Hepatocyte (in vitro differentiated cells): Measurements from ENCODE around the gene PARP8. TPM values are rescaled to one million over a fixed set of nuclear protein-coding genes. Genes with fewer than 3 reads are reported as not detected.
"Not testable (repeated sequence)": the region's sequence is repeated elsewhere in the genome, so short reads cannot be mapped to it uniquely, and the experiment has no call there.

ENCODE experiments used
- DNase-seq: peaks from one replicate; pipeline ENCODE4 v3.0.0-alpha.2; 2016; ENCODE audit warnings: low spot score
- H2AFZ ChIP-seq: fragments of 200-600 bp; sonication (generic); 2 replicates; pipeline ENCODE4 v1.6.0; 2016; ENCODE audit warnings: antibody characterized with exemption, mild to moderate bottlenecking
- H3K27ac ChIP-seq: fragments of 200-600 bp; sonication (generic); 2 replicates; pipeline ENCODE4 v1.5.1; 2016; ENCODE audit warnings: mild to moderate bottlenecking
- H3K27me3 ChIP-seq: fragments of 200-600 bp; sonication (generic); 2 replicates; pipeline ENCODE4 v1.6.1; 2016
- H3K36me3 ChIP-seq: fragments of 200-600 bp; sonication (generic); replicated peaks from 2 replicates; pipeline ENCODE4 v1.5.1; 2016; ENCODE audit warnings: low read depth; ENCODE audit not compliant: insufficient read depth
- H3K4me1 ChIP-seq: fragments of 200-600 bp; sonication (generic); 2 replicates; pipeline ENCODE4 v1.5.1; 2016; ENCODE audit warnings: mild to moderate bottlenecking, moderate library complexity; ENCODE audit not compliant: insufficient read depth
- H3K4me2 ChIP-seq: fragments of 200-600 bp; sonication (generic); 2 replicates; pipeline ENCODE4 v1.6.0; 2016
- H3K4me3 ChIP-seq: fragments of 200-600 bp; sonication (generic); 2 replicates; pipeline ENCODE4 v1.5.1; 2016; ENCODE audit warnings: mild to moderate bottlenecking
- H3K79me2 ChIP-seq: fragments of 200-600 bp; sonication (generic); 2 replicates; pipeline ENCODE4 v1.6.0; 2017; ENCODE audit warnings: mild to moderate bottlenecking
- H3K9me2 ChIP-seq: fragments of 200-600 bp; sonication (generic); replicated peaks from 2 replicates; pipeline ENCODE4 v1.6.0; 2017; ENCODE audit warnings: mild to moderate bottlenecking; ENCODE audit not compliant: insufficient read depth
- H3K9me3 ChIP-seq: fragments of 200-600 bp; sonication (generic); 2 replicates; pipeline ENCODE4 v1.5.1; 2016; ENCODE audit warnings: low read depth, mild to moderate bottlenecking
- H4K20me1 ChIP-seq: fragments of 200-600 bp; sonication (generic); 2 replicates; pipeline ENCODE4 v1.6.0; 2016; ENCODE audit warnings: mild to moderate bottlenecking; ENCODE audit not compliant: insufficient read depth, poor library complexity, severe bottlenecking
- CTCF ChIP-seq: fragments of 200-600 bp; sonication (generic); IDR thresholded peaks from 2 replicates; pipeline ENCODE4 v1.5.1; 2016; ENCODE audit warnings: antibody characterized with exemption, mild to moderate bottlenecking; ENCODE audit not compliant: poor library complexity
- EZH2 ChIP-seq: fragments of 200-600 bp; sonication (generic); IDR thresholded peaks from 2 replicates; pipeline ENCODE4 v1.6.1; 2016; ENCODE audit warnings: antibody characterized with exemption, mild to moderate bottlenecking, borderline replicate concordance
- EZH2phosphoT487 ChIP-seq: fragments of 200-600 bp; sonication (generic); IDR thresholded peaks from one replicate; pipeline ENCODE4 v1.6.1; 2018; ENCODE audit warnings: antibody characterized with exemption, mild to moderate bottlenecking, low read depth, moderate library complexity; ENCODE audit not compliant: unreplicated experiment, severe bottlenecking
- WGBS: methylation state at CpG from one replicate; pipeline ENCODE4 v1.1.6; 2016; ENCODE audit warnings: low lambda C conversion rate; ENCODE audit errors: missing lambda C conversion rate; 5-methylcytosine and 5-hydroxymethylcytosine counted together
- polyA plus RNA-seq: library from polyadenylated mRNA; unstranded; fragments of >200 nt; fragmentation: Nextera tagmentation; extraction: Ambion mirVana; gene quantifications from 2 replicates; pipeline ENCODE4 v1.2.1, GENCODE V29; 2016
- total RNA-seq: library from RNA; depleted of rRNA; stranded (reverse); fragments of >200 nt; gene quantifications from 2 replicates; pipeline ENCODE4 v1.2.3, GENCODE V29; 2014

PARP8 gene
- total and polyA plus RNA-seq, 2 experiments from 2014 or later: 11.9 to 18.0 TPM

GRCh38 chr5:50768634-50769033 lies 102.2 kb downstream of the PARP8 start:
- no peaks in the 10 kb centered on the region for H3K4me1 ChIP-seq
- no peak for TF ChIP-seq CTCF
- H4K20me1 ChIP-seq: no peaks in the 10 kb centered on the region
- WGBS: 97% methylated on average over 4 of the region's 4 CpGs
- peaks cover 4% of the 10 kb centered on the region for H3K36me3 ChIP-seq
- no peak overlapping the region for H3K4me2 ChIP-seq
- no peak overlapping the region for H3K27ac ChIP-seq
- H3K27me3 ChIP-seq: no peaks in the 10 kb centered on the region
- no peak overlapping the region for H3K4me3 ChIP-seq
- no peaks in the 10 kb centered on the region for H3K9me3 ChIP-seq
- no peak for DNase-seq
- H3K9me2 ChIP-seq: no peaks in the 10 kb centered on the region
- no peaks in the 10 kb centered on the region for H3K79me2 ChIP-seq
- H2AFZ ChIP-seq: no peak overlapping the region

GRCh38 chr5:50770441-50770840 lies 104.0 kb downstream of the PARP8 start:
- peaks cover 4% of the 10 kb centered on the region for H3K36me3 ChIP-seq
- H2AFZ ChIP-seq: no peak overlapping the region
- WGBS: 100% methylated on average over 3 of the region's 3 CpGs
- no peaks in the 10 kb centered on the region for H3K9me3 ChIP-seq
- no peak overlapping the region for H3K27ac ChIP-seq
- TF ChIP-seq CTCF (no peak), EZH2 (no peak), EZH2phosphoT487 (no peak)
- no peaks in the 10 kb centered on the region for H3K9me2 ChIP-seq
- no peaks in the 10 kb centered on the region for H3K27me3 ChIP-seq
- no peak overlapping the region for H3K4me3 ChIP-seq
- no peaks in the 10 kb centered on the region for H4K20me1 ChIP-seq
- H3K4me1 ChIP-seq: no peaks in the 10 kb centered on the region
- no peaks in the 10 kb centered on the region for H3K79me2 ChIP-seq
- no peak overlapping the region for H3K4me2 ChIP-seq
- DNase-seq: no peak

GRCh38 chr5:50774446-50775175 lies 108.2 kb downstream of the PARP8 start:
- H2AFZ ChIP-seq, H3K4me1 ChIP-seq, H3K4me2 ChIP-seq, H4K20me1 ChIP-seq, H3K9me2 ChIP-seq, H3K79me2 ChIP-seq, DNase-seq, H3K4me3 ChIP-seq, H3K27ac ChIP-seq, H3K36me3 ChIP-seq, H3K27me3 ChIP-seq, H3K9me3 ChIP-seq: not testable (repeated sequence)
- 97% methylated on average over 14 of the region's 51 CpGs for WGBS

GRCh38 chr5:50786073-50786472 lies 119.6 kb downstream of the PARP8 start:
- H3K9me2 ChIP-seq: no peaks in the 10 kb centered on the region
- no peaks in the 10 kb centered on the region for H4K20me1 ChIP-seq
- H2AFZ ChIP-seq: no peak overlapping the region
- H3K27me3 ChIP-seq: no peaks in the 10 kb centered on the region
- H3K4me3 ChIP-seq: no peak overlapping the region
- H3K4me2 ChIP-seq: no peak overlapping the region
- no peak for TF ChIP-seq CTCF
- no peak for TF ChIP-seq EZH2phosphoT487
- TF ChIP-seq EZH2: no peak
- H3K27ac ChIP-seq: no peak overlapping the region
- no peaks in the 10 kb centered on the region for H3K36me3 ChIP-seq
- no peak for DNase-seq
- no peaks in the 10 kb centered on the region for H3K9me3 ChIP-seq
- H3K79me2 ChIP-seq: no peaks in the 10 kb centered on the region
- H3K4me1 ChIP-seq: no peaks in the 10 kb centered on the region
